GM12873 (cell line): Measurements from ENCODE around the gene NOBOX.

Experiments
- TF ChIP-seq, protein P1 (sequence below): IDR thresholded peaks from 2 replicates; pipeline ENCODE4 v1.5.1; 2012; ENCODE audit warnings: low read depth, mild to moderate bottlenecking, moderate library complexity, low read length, control low read depth; ENCODE audit not compliant: insufficient read depth; ENCODE audit errors: missing control alignments

NOBOX gene

DNA sequence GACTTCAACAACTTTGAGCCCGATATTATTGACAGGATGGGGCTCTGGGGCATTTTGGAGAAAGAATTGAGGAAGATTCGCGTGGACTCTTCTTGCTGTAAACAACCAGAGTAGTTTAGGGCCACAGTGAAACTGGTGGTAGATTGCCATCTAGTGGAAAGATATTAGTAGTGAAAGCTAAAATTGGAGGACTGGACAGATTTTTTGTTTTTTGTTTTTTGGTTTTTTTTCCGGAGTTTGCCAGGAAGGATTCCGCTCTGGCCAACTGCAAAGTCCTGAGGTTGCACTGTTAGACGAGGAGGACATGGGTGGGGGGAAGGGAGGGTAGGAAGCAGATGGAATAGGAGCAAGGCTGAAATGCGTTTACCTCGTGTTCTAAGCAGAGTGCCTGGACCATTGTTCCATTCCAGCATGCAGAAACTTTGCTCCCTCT lies 11.7 kb downstream of the NOBOX start:
- TF ChIP-seq, protein P1, sequence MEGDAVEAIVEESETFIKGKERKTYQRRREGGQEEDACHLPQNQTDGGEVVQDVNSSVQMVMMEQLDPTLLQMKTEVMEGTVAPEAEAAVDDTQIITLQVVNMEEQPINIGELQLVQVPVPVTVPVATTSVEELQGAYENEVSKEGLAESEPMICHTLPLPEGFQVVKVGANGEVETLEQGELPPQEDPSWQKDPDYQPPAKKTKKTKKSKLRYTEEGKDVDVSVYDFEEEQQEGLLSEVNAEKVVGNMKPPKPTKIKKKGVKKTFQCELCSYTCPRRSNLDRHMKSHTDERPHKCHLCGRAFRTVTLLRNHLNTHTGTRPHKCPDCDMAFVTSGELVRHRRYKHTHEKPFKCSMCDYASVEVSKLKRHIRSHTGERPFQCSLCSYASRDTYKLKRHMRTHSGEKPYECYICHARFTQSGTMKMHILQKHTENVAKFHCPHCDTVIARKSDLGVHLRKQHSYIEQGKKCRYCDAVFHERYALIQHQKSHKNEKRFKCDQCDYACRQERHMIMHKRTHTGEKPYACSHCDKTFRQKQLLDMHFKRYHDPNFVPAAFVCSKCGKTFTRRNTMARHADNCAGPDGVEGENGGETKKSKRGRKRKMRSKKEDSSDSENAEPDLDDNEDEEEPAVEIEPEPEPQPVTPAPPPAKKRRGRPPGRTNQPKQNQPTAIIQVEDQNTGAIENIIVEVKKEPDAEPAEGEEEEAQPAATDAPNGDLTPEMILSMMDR, result peak; percentile 60

DNA sequence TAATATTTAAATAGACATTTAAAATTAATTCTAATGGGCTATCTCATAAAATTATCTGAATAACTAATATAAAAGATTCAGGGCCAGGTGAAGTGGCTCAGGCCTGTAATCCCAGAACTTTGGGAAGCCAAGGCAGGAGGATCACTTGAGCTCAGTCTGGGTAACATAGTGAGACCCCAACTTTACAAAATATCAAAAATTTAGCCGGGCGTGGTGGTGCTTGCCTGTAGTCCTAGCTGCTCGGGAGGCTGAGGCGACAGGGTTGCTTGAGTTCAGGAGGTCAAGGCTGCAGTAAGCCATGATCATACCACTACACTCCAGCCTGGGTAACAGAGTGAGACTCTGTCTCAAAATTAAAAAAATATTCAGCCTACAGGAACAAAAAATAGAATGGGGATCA lies 12.5 kb downstream of the NOBOX start:
- TF ChIP-seq, protein P1, result no peak

DNA sequence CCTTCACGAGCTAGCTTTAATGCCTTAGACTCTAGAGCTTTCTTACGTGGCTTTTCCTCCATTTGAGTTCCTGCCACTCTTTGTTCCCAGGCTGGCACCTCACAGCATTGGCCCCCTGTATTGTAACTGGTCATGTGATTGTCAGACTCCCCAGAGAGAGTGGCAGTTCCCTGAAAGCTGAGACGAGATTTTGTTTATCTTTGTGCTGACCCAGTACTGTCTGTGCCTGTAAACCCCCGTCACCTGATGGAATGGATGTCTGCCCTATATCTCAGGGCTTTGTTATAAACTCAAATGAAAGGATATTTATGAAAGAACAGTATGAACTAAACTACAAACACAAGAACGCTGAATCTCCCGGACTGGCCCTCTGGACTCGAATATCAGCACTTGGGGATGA lies 13.0 kb downstream of the NOBOX start:
- TF ChIP-seq, protein P1, result no peak

DNA sequence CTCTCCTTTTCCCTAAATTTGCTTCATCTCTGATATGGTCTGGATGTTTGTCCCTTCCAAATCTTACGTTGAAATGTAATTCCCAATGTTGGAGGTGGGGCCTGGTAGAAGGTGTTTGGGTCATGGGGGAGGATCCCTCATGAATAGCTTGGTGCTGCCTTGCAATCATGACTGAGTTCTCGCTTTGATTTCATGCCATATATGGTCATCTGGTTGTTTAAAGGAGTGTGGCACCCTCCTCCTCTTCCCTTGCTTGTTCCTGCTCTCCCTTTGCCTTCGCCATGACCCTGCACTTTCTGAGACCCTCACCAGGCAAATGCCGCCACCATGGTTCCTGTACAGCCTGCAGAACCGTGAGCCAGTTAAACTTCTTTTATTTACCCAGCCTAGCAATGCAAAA lies 14.5 kb downstream of the NOBOX start:
- TF ChIP-seq, protein P1, result no peak

DNA sequence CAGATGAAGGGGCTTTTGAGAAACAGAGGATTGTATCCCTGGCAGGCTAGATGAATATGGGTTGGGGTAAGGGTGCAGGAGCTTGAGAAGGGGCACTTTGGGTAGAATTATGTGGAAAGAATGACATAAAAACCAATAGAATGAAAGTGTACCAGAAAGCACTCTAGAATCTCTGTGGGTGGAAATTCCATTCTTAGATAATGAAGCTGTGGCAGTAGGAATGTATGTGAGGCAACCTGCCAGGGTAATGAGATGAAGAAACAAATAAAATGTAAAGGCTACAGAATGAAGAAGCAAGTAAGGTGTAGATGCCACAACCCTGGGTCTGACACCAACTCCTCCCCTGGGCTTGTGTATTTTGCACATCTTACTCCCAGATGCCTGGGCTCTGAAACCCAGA lies 16.8 kb downstream of the NOBOX start:
- TF ChIP-seq, protein P1, result no peak

DNA sequence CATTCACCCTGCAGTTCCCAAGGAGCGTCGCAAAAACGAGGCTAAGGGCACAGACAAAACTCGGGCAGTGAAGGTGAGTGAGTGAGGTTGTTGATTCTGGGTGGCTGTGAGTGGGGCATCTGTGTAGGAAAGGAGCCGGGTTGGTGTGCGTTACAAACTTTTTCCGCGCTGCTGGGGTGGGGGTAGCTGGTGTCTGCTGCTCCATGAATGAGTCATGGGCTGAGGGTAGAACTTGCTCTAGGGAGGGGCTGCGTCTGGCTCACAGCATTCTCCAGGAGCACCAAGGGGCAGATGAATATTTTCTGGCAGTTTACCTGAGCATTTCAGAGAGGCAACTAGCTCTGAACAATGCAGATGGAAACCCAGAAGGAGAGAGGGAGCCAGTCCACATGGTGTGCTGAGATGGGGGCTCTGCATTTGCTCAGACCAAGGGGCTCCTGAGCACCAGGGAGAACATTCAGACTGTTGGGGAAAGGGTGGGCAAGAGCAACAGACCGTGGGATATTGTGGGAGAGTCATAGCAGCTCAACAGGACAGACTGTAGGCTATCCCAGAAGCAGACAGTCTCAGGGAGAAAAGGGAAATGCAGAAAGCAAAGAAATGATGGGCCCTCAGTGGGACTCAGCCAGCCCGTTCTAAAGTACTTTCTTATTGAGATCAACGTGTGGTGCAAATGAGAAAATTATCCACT lies 18.8 kb downstream of the NOBOX start:
- TF ChIP-seq, protein P1, result no peak

DNA sequence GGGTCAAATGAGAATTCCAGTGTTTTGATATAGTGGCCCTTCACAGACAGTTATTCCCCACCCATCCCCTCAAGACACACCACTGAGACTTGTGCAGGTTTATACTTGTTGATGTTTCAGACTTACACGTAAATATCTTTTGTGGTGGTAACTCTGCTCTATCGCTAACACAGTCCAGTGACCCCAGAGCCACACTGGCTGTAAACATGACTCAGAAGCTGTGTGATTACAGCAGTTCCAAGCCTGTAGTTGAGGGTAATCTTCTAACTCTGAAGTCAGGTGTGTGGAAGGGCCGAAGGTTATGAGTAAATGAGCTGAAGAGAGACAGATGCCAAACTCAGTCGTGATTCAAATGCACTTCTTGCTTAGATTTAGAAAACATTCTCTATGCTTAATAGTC lies 19.4 kb downstream of the NOBOX start:
- TF ChIP-seq, protein P1, result no peak
